ENCODE measurements around the gene NTMT1. TPM values are rescaled to one million over a fixed set of nuclear protein-coding genes. Genes with fewer than 3 reads are reported as not detected.

Gene NTMT1
- polyA plus RNA-seq, 3 donors, result 16.0 to 43.9 (median 28.2) TPM

GRCh38 chr9:129582855-129583254 is 43.1 kb upstream of the NTMT1 start:
- Histone ChIP-seq H3K4me3 (replicated peaks in 1 of 3; ENCODE audit: low read depth in 2 of 3, low read length in 3 of 3) (no peak overlapping the region), H3K79me2 (ENCODE audit: insufficient read depth, low read length) (no peaks in the 10 kb centered on the region), H3K27ac (ENCODE audit: low read depth in 1 of 2, low read length in 2 of 2) (no peak overlapping the region), H3K36me3 (replicated peaks in 1 of 2; ENCODE audit: control insufficient read depth in 1 of 2, insufficient read depth in 2 of 2, low read length in 2 of 2) (no peaks in the 10 kb centered on the region), H3K27me3 (ENCODE audit: control insufficient read depth in 2 of 2, insufficient read depth in 2 of 2, low read length in 2 of 2) (no peaks in the 10 kb centered on the region), H3K4me2 (replicated peaks; ENCODE audit: extremely low read depth, low read length, poor library complexity, severe bottlenecking) (no peak overlapping the region), H4K20me1 (ENCODE audit: insufficient read depth, low read length) (no peaks in the 10 kb centered on the region), H2AFZ (ENCODE audit: insufficient read depth, low read depth, low read length, poor library complexity, severe bottlenecking) (peak overlapping the region; percentile 38), H3K4me1 (ENCODE audit: control insufficient read depth in 1 of 2, insufficient read depth in 2 of 2, low read length in 2 of 2) (peaks cover 22% of the 10 kb centered on the region in 2 donors), H3K9ac (ENCODE audit: insufficient read depth, low read length, poor library complexity, severe bottlenecking) (no peak overlapping the region), H3K9me3 (replicated peaks in 1 of 2; ENCODE audit: control insufficient read depth in 1 of 2, insufficient read depth in 1 of 2, low read length in 2 of 2) (no peaks in the 10 kb centered on the region)
- no peak for TF ChIP-seq CTCF (IDR thresholded peaks at IDR 0.05)
- intact Hi-C loops (cut with micrococcal nuclease), result no loop called here
- H3K4me1 Mint-ChIP-seq, result peaks cover 25% of the 10 kb centered on the region
- no peak overlapping the region for H3K4me3 Mint-ChIP-seq
- no peak for DNase-seq
- H3K27me3 Mint-ChIP-seq (ENCODE audit: low read depth in 3 of 3), result peaks cover 0 to 4% (median 2%) of the 10 kb centered on the region in 3 donors
- H3K36me3 Mint-ChIP-seq, result no peaks in the 10 kb centered on the region
- peaks cover 0 to 2% (median 0%) of the 10 kb centered on the region in 7 donors for H3K9me3 Mint-ChIP-seq
- H3K27ac Mint-ChIP-seq, result no peak overlapping the region
- 86% methylated on average over 1 of the region's 3 CpGs for WGBS (ENCODE audit: insufficient coverage)

- H3K79me2 ChIP-seq (ENCODE audit: insufficient read depth, low read length), result no peaks in the 10 kb centered on the region
- no peaks in the 10 kb centered on the region for H3K36me3 ChIP-seq (replicated peaks in 1 of 2; ENCODE audit: control insufficient read depth in 1 of 2, insufficient read depth in 2 of 2, low read length in 2 of 2)
- Mint-ChIP-seq H3K4me3 (no peak overlapping the region), H3K4me1 (peaks cover 27% of the 10 kb centered on the region), H3K9me3 (peaks cover 0 to 2% (median 0%) of the 10 kb centered on the region in 7 donors), H3K27me3 (ENCODE audit: low read depth in 3 of 3) (peaks cover 0 to 4% (median 2%) of the 10 kb centered on the region in 3 donors), H3K36me3 (no peaks in the 10 kb centered on the region), H3K27ac (peak overlapping the region in 5 of 7 donors; percentile 28 to 80 (median 48))
- H3K9me3 ChIP-seq (replicated peaks in 1 of 2; ENCODE audit: control insufficient read depth in 1 of 2, insufficient read depth in 1 of 2, low read length in 2 of 2), result no peaks in the 10 kb centered on the region
- WGBS (ENCODE audit: insufficient coverage), result 78% methylated on average over 4 of the region's 10 CpGs
- peak in 1 of 3 donors; percentile 45 for DNase-seq
- no peak overlapping the region for H3K4me2 ChIP-seq (replicated peaks; ENCODE audit: extremely low read depth, low read length, poor library complexity, severe bottlenecking)
- peak overlapping the region in 1 of 2 donors; percentile 18 for H3K27ac ChIP-seq (ENCODE audit: low read depth in 1 of 2, low read length in 2 of 2)
- H3K4me1 ChIP-seq (ENCODE audit: control insufficient read depth in 1 of 2, insufficient read depth in 2 of 2, low read length in 2 of 2), result peaks cover 22% of the 10 kb centered on the region in 2 donors
- peak overlapping the region; percentile 38 for H2AFZ ChIP-seq (ENCODE audit: insufficient read depth, low read depth, low read length, poor library complexity, severe bottlenecking)
- no peaks in the 10 kb centered on the region for H4K20me1 ChIP-seq (ENCODE audit: insufficient read depth, low read length)
- intact Hi-C loops (cut with micrococcal nuclease), result no loop called here
- H3K4me3 ChIP-seq (replicated peaks in 1 of 3; ENCODE audit: low read depth in 2 of 3, low read length in 3 of 3), result no peak overlapping the region
- H3K27me3 ChIP-seq (ENCODE audit: control insufficient read depth in 2 of 2, insufficient read depth in 2 of 2, low read length in 2 of 2), result no peaks in the 10 kb centered on the region
- no peak overlapping the region for H3K9ac ChIP-seq (ENCODE audit: insufficient read depth, low read length, poor library complexity, severe bottlenecking)
- no peak for TF ChIP-seq CTCF (IDR thresholded peaks at IDR 0.05)
Observed at GRCh38 chr9:129583308-129584038, 42.5 kb upstream of the NTMT1 start.
